ENCODE data around the gene FAXC.
"Not testable (repeated sequence)": the region's sequence is repeated elsewhere in the genome, so short reads cannot be mapped to it uniquely, and the experiment has no call there.

Gene FAXC

DNA sequence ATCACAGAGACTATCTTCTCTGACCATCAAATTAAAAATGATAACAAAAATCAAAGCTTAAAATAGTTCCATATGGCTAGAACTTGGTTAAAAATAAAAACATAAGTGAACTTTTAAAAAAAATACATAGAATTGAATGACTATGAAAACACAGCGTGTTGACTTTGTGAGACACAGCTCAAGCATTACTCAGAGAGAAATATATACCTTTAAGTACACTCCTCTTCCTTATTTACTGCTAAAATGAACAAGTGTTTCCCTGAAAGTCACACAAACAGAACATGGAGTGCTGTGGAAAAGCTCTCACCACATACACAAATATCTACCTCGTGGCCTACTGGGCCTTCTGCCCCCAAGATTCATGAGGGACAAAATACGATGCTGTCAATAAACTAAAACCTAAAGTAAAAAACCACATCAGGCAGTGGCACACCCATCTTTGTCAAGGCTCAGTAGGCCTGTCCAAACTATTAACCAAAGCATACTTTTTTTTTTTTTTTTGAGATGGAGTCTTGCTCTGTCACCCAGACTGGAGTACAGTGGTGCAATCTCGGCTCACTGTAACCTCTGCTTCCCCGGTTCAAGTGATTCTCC lies 7.5 kb downstream of the FAXC start:
- no peak for DNase-seq (ENCODE audit: low read depth in 2 of 2)

DNA sequence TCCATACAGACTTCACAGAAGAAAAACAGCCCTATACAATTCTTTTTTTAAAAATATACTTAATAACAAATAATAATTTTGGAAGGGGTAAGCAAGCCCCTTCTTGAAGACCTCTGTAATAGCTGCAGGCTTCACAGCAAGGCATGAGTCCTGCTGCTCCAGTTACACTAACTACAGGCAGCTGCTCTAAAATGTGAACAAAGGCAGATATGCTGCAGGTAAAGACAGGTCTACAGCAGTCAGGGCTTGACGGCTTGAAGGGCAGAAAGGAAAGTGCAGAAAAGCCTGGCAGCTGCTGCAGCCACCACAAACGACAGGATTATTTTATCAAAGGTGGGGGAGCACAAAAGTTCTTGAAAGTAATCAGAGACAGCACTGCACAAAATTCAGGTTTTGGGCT lies 11.3 kb downstream of the FAXC start:
- DNase-seq (ENCODE audit: low read depth in 2 of 2) = no peak

GRCh38 chr6:99335298-99335697 lies 14.2 kb downstream of the FAXC start:
- DNase-seq (ENCODE audit: low read depth in 2 of 2) = not testable (repeated sequence)

DNA sequence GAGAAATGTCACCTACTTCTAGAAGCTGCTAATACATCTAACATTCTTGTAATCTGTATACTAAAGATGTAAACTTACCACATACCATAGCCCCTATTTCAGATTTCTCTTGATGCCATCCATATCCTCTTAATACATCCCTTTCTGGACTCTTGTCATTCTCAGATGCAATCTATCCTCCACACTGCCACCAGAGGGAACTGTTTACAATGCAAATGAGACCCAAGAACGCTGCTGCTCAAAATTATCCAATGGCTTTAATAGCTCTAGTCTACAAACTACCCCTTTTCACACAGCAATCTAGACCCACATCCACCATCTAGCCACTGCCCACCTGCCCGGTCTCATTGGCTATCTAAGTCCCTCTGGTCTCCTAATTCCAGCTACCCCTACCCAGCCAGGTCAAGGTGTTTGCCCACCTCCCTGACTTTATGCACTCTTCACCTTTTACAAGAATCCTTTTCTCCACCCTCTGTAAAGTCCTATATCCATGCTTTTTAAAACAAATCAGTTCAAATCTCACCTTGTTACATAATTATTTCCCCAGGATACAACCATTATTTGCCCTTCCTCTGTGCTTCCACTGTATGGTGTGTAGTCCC lies 14.8 kb downstream of the FAXC start:
- DNase-seq (ENCODE audit: low read depth in 2 of 2) = peak in 1 of 2 experiments; percentile 14

DNA sequence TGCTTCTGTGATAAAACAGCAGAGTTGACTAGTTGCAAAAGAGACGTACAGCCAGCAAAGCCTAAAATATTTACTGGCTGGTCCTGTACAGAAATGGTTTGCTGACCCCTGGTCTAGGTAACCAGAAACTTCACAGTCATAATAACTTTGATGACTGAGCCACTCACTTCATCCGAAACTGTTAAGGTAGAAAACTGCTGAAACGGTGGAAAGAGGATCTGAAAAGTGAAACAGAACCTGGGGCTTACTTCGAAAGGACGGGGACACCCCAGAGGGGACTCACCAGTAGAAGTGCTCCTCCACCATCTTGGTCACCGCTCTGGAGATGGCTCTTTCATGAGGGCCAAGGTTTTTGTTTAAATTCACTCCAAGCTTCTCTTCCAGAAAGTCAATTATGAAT lies 16.4 kb downstream of the FAXC start:
- no peak for DNase-seq (ENCODE audit: low read depth in 2 of 2)

DNA sequence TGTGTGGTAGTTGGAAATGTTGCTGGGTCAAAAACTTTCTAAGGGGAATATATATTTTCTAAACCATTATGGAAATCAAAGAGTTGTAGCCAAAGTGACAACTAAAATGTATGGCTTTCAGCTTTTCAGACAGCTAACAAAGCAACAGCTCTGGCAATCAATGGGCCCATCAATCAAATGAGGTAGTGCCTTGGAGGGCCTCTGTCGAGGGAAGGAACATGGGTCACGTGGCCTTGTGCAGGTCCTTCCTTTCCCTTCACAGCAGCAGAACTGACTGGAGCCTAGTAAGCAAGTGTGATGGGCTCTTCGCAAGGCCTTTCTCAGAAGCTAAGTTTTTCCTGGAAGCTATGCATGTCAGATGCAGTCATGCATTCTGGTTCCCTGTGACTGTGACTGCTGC lies 17.9 kb downstream of the FAXC start:
- no peak for DNase-seq (ENCODE audit: low read depth in 2 of 2)

DNA sequence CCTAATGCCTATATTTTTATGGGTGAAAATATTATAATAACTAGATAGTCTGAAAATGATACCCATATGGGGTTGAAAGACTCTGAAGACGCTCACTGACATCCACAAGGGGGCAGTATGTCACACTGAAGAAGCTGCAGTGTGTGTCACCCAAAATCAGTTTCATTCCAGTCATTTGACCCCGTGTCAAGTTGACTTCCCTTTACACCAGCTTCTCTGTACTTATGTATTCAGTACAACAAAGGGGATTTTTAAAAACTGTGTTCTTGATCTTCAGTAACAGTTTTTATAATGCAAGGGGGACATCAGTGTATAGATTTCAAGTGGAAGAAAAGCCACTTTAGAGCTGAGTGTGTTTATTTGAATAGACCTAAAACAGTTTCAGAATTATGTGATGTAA lies 19.3 kb downstream of the FAXC start:
- DNase-seq (ENCODE audit: low read depth in 2 of 2) = peak; percentile 21 to 27

GRCh38 chr6:99324996-99325395 lies 24.5 kb downstream of the FAXC start:
- no peak for DNase-seq (ENCODE audit: low read depth in 2 of 2)

DNA sequence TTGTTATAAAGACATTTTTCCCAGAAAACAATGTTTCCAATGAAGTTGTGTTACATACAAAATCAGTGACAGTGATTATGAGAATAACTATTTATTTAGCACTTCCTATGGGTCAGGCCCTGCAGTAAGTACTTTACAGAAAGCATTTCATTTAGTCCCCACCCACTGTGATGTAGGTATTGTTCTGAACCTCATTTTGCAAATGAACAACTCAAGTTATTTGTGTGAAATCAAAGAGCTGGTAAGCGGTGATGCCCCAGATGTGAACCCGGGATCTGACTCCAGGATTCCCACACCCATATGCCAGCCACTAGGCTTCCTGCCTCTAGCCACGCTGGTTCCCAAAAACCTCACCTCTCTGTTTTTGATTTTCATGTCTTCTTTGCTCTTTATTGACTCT lies 30.9 kb downstream of the FAXC start:
- DNase-seq (ENCODE audit: low read depth in 2 of 2) = no peak

GRCh38 chr6:99312354-99312753 lies 37.1 kb downstream of the FAXC start:
- DNase-seq (ENCODE audit: low read depth in 2 of 2) = no peak

GRCh38 chr6:99310553-99310952 lies 38.9 kb downstream of the FAXC start:
- DNase-seq (ENCODE audit: low read depth in 2 of 2) = no peak

DNA sequence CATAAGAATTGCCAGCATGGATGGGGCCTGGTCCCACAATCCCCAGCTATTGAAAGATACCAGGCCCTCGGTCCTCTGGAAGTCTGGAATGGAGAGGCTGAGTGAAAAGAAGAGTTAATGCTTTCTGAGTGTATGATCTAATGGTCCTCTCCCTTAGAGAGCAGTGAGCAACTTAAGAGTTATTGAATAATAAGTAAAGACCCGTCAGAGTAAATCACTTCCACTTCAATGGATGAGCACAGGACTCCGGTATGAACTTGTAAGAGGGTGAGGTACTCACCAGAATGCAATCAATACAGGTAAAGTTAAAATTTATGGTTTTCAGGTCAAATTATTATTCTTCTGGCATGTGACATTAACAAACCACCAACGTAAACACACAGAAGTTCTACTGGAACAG lies 39.9 kb downstream of the FAXC start:
- DNase-seq (ENCODE audit: low read depth in 2 of 2) = no peak

- DNase-seq (ENCODE audit: low read depth in 2 of 2) = no peak
These were observed 40.7 kb downstream of the FAXC start for GRCh38 chr6:99308788-99309187.

GRCh38 chr6:99307295-99307907 lies 42.1 kb downstream of the FAXC start:
- no peak for DNase-seq (ENCODE audit: low read depth in 2 of 2)

DNA sequence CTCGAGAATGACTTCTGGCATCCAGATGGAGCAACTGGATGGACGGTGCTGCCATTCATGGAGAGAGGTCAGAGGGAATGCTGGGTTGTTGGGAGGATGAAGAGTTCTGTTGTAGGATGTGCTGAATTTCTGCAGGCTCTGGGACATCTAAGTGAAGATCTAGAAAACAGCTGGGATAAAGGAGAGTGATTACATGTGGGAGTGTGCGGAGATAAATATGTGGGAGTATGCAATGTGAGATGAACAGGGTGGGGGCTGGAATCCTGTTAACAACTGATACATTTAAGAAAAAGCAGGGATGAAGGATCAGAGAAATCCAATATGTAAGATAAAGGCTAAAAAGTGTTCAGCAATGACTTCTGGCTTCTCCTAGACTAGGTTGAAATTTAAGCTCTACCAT lies 43.1 kb downstream of the FAXC start:
- no peak for DNase-seq (ENCODE audit: low read depth in 2 of 2)

GRCh38 chr6:99305021-99305554 lies 44.4 kb downstream of the FAXC start:
- DNase-seq (ENCODE audit: low read depth in 2 of 2) = no peak

DNA sequence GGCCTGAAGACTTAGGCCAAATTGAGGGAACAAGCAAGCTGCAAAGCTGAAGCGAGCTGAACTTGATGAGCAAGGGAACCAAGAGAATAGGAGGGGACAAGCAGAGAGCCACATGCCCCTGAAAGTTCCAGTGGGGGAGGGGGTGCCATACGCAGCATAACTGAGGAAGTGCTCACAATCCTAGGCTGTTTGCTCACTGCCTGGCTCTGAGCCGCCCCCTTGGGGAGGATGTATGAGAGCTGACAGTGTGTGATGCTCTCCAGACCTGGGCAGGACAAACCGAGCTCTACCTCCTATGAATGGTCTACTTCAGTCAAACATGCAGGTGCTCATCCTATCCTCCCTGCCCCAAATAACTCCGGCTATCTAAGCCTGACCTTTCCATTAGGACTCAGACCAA lies 52.1 kb downstream of the FAXC start:
- no peak for DNase-seq (ENCODE audit: low read depth in 2 of 2)

GRCh38 chr6:99297006-99297405 lies 52.5 kb downstream of the FAXC start:
- no peak for DNase-seq (ENCODE audit: low read depth in 2 of 2)

GRCh38 chr6:99296261-99296660 lies 53.2 kb downstream of the FAXC start:
- DNase-seq (ENCODE audit: low read depth in 2 of 2) = no peak

GRCh38 chr6:99295276-99295675 lies 54.2 kb downstream of the FAXC start:
- no peak for DNase-seq (ENCODE audit: low read depth in 2 of 2)

GRCh38 chr6:99294786-99295185 lies 54.7 kb downstream of the FAXC start:
- no peak for DNase-seq (ENCODE audit: low read depth in 2 of 2)

DNA sequence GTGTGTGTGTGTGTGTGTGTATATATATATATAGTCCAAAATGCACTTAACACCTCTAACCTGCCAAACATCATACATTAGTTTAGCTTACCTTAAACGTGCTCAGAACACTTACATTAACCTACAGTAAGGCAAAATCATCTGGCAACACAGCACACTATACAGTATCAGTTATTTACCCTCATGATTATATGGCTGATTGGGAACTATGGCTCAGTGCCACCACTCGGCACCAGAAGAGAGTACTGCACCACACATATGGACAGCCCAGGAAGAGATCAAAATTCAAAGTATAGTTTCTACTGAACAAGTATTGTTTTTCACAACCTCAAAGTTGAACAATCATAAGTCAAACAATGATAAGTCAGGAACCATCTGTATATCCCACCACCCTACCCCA lies 59.8 kb downstream of the FAXC start:
- DNase-seq (ENCODE audit: low read depth in 2 of 2) = no peak

DNA sequence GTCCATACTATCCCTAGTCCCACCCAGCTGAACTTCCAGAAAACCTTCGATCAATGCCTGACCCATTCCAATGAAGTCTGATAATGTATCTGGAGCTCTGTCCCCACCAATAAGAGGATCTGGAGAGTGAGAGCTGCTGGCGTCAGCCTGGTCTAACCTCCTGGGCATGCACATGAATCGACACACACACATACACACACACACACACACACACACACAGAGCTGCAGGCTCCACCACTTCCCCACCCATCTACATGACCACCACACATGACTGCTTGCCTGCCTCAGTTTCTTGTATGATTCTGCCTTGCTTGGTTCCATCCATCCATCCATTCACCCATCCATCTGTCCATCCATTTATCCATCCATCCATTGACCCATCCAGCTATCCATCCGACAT lies 60.8 kb downstream of the FAXC start:
- DNase-seq (ENCODE audit: low read depth in 2 of 2) = no peak
